H1 (cell line): Measurements from ENCODE around the gene PPP1R14B.

Experiments
- EZH2 ChIP-seq: fragments of 200-600 bp; sonication (generic); IDR thresholded peaks from 2 replicates; pipeline ENCODE4 v1.7.1; 2012; ENCODE audit warnings: low read depth, mild to moderate bottlenecking, moderate library complexity, low read length, inconsistent platforms; ENCODE audit not compliant: severe bottlenecking
- POLR2A ChIP-seq, 2 experiments: IDR thresholded peaks; 1 replicate in 1 of 2; 2 replicates in 1 of 2; pipeline ENCODE4 v1.6.1; 2011; ENCODE audit warnings: low read depth in 2 of 2, low read length in 2 of 2, mild to moderate bottlenecking in 2 of 2; ENCODE audit errors: control extremely low read depth in 1 of 2
- RAD21 ChIP-seq, 2 experiments: IDR thresholded peaks in 1 of 2; conservative IDR thresholded peaks in 1 of 2; 2 replicates each; pipeline ENCODE4 v1.6.1; 2011; ENCODE audit warnings: low read depth in 2 of 2, low read length in 2 of 2, improper control_type of control experiment in 1 of 2, inconsistent platforms in 1 of 2, mild to moderate bottlenecking in 1 of 2, moderate library complexity in 1 of 2
- TF ChIP-seq, protein P1 (sequence below), 3 experiments: IDR thresholded peaks; 1 replicate in 2 of 3; 2 replicates in 1 of 3; pipeline versions ENCODE4 v1.5.1 to v1.6.1; 2011; ENCODE audit warnings: low read length in 3 of 3, mild to moderate bottlenecking in 3 of 3, inconsistent platforms in 2 of 3, low read depth in 1 of 3, moderate library complexity in 1 of 3; ENCODE audit not compliant: insufficient read depth in 1 of 3; ENCODE audit errors: control extremely low read depth in 1 of 3

GRCh38 chr11:64232967-64233315 is 13.8 kb downstream of the PPP1R14B start:
- no peak for TF ChIP-seq EZH2
- TF ChIP-seq, protein P1, sequence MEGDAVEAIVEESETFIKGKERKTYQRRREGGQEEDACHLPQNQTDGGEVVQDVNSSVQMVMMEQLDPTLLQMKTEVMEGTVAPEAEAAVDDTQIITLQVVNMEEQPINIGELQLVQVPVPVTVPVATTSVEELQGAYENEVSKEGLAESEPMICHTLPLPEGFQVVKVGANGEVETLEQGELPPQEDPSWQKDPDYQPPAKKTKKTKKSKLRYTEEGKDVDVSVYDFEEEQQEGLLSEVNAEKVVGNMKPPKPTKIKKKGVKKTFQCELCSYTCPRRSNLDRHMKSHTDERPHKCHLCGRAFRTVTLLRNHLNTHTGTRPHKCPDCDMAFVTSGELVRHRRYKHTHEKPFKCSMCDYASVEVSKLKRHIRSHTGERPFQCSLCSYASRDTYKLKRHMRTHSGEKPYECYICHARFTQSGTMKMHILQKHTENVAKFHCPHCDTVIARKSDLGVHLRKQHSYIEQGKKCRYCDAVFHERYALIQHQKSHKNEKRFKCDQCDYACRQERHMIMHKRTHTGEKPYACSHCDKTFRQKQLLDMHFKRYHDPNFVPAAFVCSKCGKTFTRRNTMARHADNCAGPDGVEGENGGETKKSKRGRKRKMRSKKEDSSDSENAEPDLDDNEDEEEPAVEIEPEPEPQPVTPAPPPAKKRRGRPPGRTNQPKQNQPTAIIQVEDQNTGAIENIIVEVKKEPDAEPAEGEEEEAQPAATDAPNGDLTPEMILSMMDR (IDR thresholded peaks at IDR 0.05; ENCODE audit: control extremely low read depth in 1 of 3, insufficient read depth in 1 of 3, low read depth in 1 of 3, low read length in 3 of 3) = no peak
- TF ChIP-seq POLR2A (IDR thresholded peaks at IDR 0.05; ENCODE audit: control extremely low read depth in 1 of 2, low read depth in 2 of 2, low read length in 2 of 2) = no peak
- no peak for TF ChIP-seq RAD21 (IDR thresholded peaks at IDR 0.05 in 1 of 2, conservative IDR thresholded peaks at IDR 0.05 in 1 of 2; ENCODE audit: low read depth in 2 of 2, low read length in 2 of 2)
